IMR-90 (cell line): Measurements from ENCODE around the gene CTNNA2. TPM values are rescaled to one million over a fixed set of nuclear protein-coding genes. Genes with fewer than 3 reads are reported as not detected.

Experiments used
- ATAC-seq: fragments of 200-7000 bp; cut with Tn5 transposase; 2 replicates; pipeline ENCODE4 v1.9.1; 2020; ENCODE audit warnings: low read depth, mild to moderate bottlenecking, moderate library complexity
- BruUV-seq: library from RNA; stranded (reverse); fragments of 400-500 nt; replicated peaks from 2 replicates; lab custom pipeline; 2021; lab: Mats Ljungman, UMichigan
- CTCF ChIA-PET: fragments of 300-600 bp; formaldehyde crosslinking; extraction: SDS; loops from one replicate; lab custom pipeline; 2021; ENCODE audit warnings: antibody characterized with exemption; lab: Yijun Ruan, JAX
- POLR2A ChIA-PET: fragments of 300-600 bp; sonication (Branson Sonifier 250); formaldehyde crosslinking; loops from one replicate; lab custom pipeline; 2022; ENCODE audit warnings: antibody characterized with exemption; ENCODE audit not compliant: unreplicated experiment; lab: Charles Lee
- DNase-seq: peaks from one replicate; pipeline ENCODE4 v3.0.0; 2013
- H2AFZ ChIP-seq: replicated peaks from 2 replicates; pipeline ENCODE3; 2013; ENCODE audit warnings: low read length, mild to moderate bottlenecking; ENCODE audit not compliant: poor library complexity
- H2AK5ac ChIP-seq: 2 replicates; pipeline ENCODE4 v1.6.1; 2013; ENCODE audit warnings: low read depth, low read length, inconsistent platforms
- H2AK9ac ChIP-seq: replicated peaks from 2 replicates; pipeline ENCODE3; 2013; ENCODE audit warnings: mild to moderate bottlenecking, low read depth, low read length, moderate library complexity; ENCODE audit not compliant: poor library complexity
- H2BK120ac ChIP-seq: 2 replicates; pipeline ENCODE4 v1.6.1; 2013; ENCODE audit warnings: low read depth, low read length, inconsistent platforms
- H2BK15ac ChIP-seq: 3 replicates; pipeline ENCODE4 v1.6.1; 2013; ENCODE audit warnings: low read depth, low read length, inconsistent platforms
- H2BK20ac ChIP-seq: 2 replicates; pipeline ENCODE4 v1.6.1; 2013; ENCODE audit warnings: low read depth, mild to moderate bottlenecking, inconsistent platforms, low read length, moderate library complexity
- H2BK5ac ChIP-seq: 2 replicates; pipeline ENCODE4 v1.6.1; 2013; ENCODE audit warnings: mild to moderate bottlenecking, low read depth, low read length, inconsistent platforms; ENCODE audit not compliant: poor library complexity, severe bottlenecking
- H3K14ac ChIP-seq: replicated peaks from 2 replicates; pipeline ENCODE4 v1.6.1; 2013; ENCODE audit warnings: low read depth, low read length, inconsistent platforms
- H3K18ac ChIP-seq: 2 replicates; pipeline ENCODE4 v1.6.1; 2013; ENCODE audit warnings: low read depth, low read length, control low read depth
- H3K23ac ChIP-seq: 2 replicates; pipeline ENCODE4 v1.6.1; 2013; ENCODE audit warnings: low read depth, low read length, inconsistent platforms
- H3K27ac ChIP-seq: 2 replicates; pipeline ENCODE4 v1.5.1; 2013; ENCODE audit warnings: mild to moderate bottlenecking, control low read depth, low read length; ENCODE audit not compliant: insufficient read depth
- H3K27me3 ChIP-seq: 2 replicates; pipeline ENCODE4 v1.6.1; 2013; ENCODE audit warnings: low read length; ENCODE audit not compliant: control insufficient read depth, insufficient read depth
- H3K36me3 ChIP-seq: 2 replicates; pipeline ENCODE4 v1.6.1; 2013; ENCODE audit warnings: low read length, mixed read lengths; ENCODE audit not compliant: control insufficient read depth, insufficient read depth
- H3K4ac ChIP-seq: 2 replicates; pipeline ENCODE4 v1.6.1; 2013; ENCODE audit warnings: low read depth, low read length, inconsistent platforms
- H3K4me1 ChIP-seq: 2 replicates; pipeline ENCODE4 v1.6.1; 2013; ENCODE audit warnings: low read length, mixed read lengths; ENCODE audit not compliant: control insufficient read depth, insufficient read depth
- H3K4me2 ChIP-seq: 2 replicates; pipeline ENCODE4 v1.6.1; 2013; ENCODE audit warnings: low read depth, mild to moderate bottlenecking, control low read depth, low read length, moderate library complexity
- H3K4me3 ChIP-seq: 2 replicates; pipeline ENCODE4 v1.5.1; 2013; ENCODE audit warnings: low read depth, mild to moderate bottlenecking, control low read depth, low read length, moderate library complexity; ENCODE audit not compliant: insufficient read depth
- H3K56ac ChIP-seq: 2 replicates; pipeline ENCODE4 v1.6.1; 2013; ENCODE audit warnings: low read length, inconsistent platforms; ENCODE audit not compliant: insufficient read depth; ENCODE audit errors: extremely low read depth
- H3K79me1 ChIP-seq, 2 experiments: 2 replicates each; pipeline ENCODE4 v1.6.1; 2013; ENCODE audit warnings: low read length in 2 of 2, inconsistent platforms in 1 of 2, low read depth in 1 of 2
- H3K9ac ChIP-seq: 2 replicates; pipeline ENCODE4 v1.6.1; 2013; ENCODE audit warnings: low read depth, low read length, control low read depth
- H3K9me1 ChIP-seq: 2 replicates; pipeline ENCODE4 v1.6.1; 2013; ENCODE audit warnings: low read length, inconsistent platforms; ENCODE audit not compliant: insufficient read depth
- H3K9me3 ChIP-seq: 2 replicates; pipeline ENCODE4 v1.6.1; 2013; ENCODE audit warnings: low read length; ENCODE audit not compliant: control insufficient read depth, insufficient read depth
- H4K20me1 ChIP-seq: 2 replicates; pipeline ENCODE4 v1.6.1; 2013; ENCODE audit warnings: low read length, inconsistent platforms; ENCODE audit not compliant: insufficient read depth
- H4K5ac ChIP-seq: 2 replicates; pipeline ENCODE4 v1.6.1; 2013; ENCODE audit warnings: mild to moderate bottlenecking, low read depth, low read length, control low read depth
- H4K8ac ChIP-seq, 2 experiments: 2 replicates each; pipeline ENCODE4 v1.6.1; 2013; ENCODE audit warnings: low read depth in 2 of 2, low read length in 2 of 2, control low read depth in 1 of 2, inconsistent platforms in 1 of 2
- H4K91ac ChIP-seq: 2 replicates; pipeline ENCODE4 v1.6.1; 2013; ENCODE audit warnings: low read depth, low read length, inconsistent platforms; ENCODE audit not compliant: insufficient read depth
- CTCF ChIP-seq: conservative IDR thresholded peaks from 2 replicates; pipeline ENCODE4 v1.5.1; 2012; ENCODE audit warnings: mild to moderate bottlenecking, low read depth, low read length, improper control_type of control experiment
- ELK1 ChIP-seq: fragments of 150-350 bp; IDR thresholded peaks from 2 replicates; pipeline ENCODE4 v1.6.1; 2016; ENCODE audit warnings: low read depth, mild to moderate bottlenecking, low read length, moderate library complexity, borderline replicate concordance
- MAZ ChIP-seq: IDR thresholded peaks from 2 replicates; pipeline ENCODE4 v1.6.1; 2012; ENCODE audit warnings: low read depth, mild to moderate bottlenecking, low read length, improper control_type of control experiment, moderate library complexity, borderline replicate concordance
- MXI1 ChIP-seq: IDR thresholded peaks from 2 replicates; pipeline ENCODE4 v1.6.1; 2012; ENCODE audit warnings: low read depth, mild to moderate bottlenecking, low read length, moderate library complexity, borderline replicate concordance
- NFE2L2 ChIP-seq: fragments of 150-350 bp; IDR thresholded peaks from 2 replicates; pipeline ENCODE4 v1.6.1; 2016; ENCODE audit warnings: low read depth, mild to moderate bottlenecking, low read length
- POLR2A ChIP-seq: IDR thresholded peaks from 2 replicates; pipeline ENCODE4 v1.6.1; 2012; ENCODE audit warnings: mild to moderate bottlenecking, low read depth, low read length
- RAD21 ChIP-seq: IDR thresholded peaks from 2 replicates; pipeline ENCODE4 v1.6.1; 2012; ENCODE audit warnings: low read length, improper control_type of control experiment
- RCOR1 ChIP-seq: IDR thresholded peaks from 2 replicates; pipeline ENCODE4 v1.6.1; 2012; ENCODE audit warnings: mild to moderate bottlenecking, low read length, improper control_type of control experiment; ENCODE audit not compliant: insufficient replicate concordance
- RFX5 ChIP-seq: IDR thresholded peaks from 2 replicates; pipeline ENCODE4 v1.8.0; 2012; ENCODE audit warnings: low read depth, mild to moderate bottlenecking, low read length, moderate library complexity
- SMC3 ChIP-seq: fragments of 150-350 bp; IDR thresholded peaks from 2 replicates; pipeline ENCODE4 v1.6.1; 2016; ENCODE audit warnings: low read depth, mild to moderate bottlenecking, antibody characterized with exemption, low read length, moderate library complexity
- WGBS, 2 experiments: methylation state at CpG; one replicate each; pipeline versions ENCODE4 v1.1.5 to v1.1.7; 2013; ENCODE audit warnings: missing lambda C conversion rate in 2 of 2; ENCODE audit not compliant: insufficient read length in 1 of 2; ENCODE audit errors: extremely low coverage in 2 of 2; 5-methylcytosine and 5-hydroxymethylcytosine counted together
- dilution Hi-C: fragments of 300-500 bp; cut with HindIII; formaldehyde crosslinking; loops from one replicate; pipeline ENCODE4 v1.14.3; 2018; ENCODE audit warnings: low sequenced_read_pairs; ENCODE audit not compliant: unreplicated experiment
- in situ Hi-C: fragments of 300-500 bp; cut with MboI; formaldehyde crosslinking; loops from 3 replicates; pipeline ENCODE4 v1.14.3; 2019; ENCODE audit warnings: low sequenced_read_pairs, inconsistent platforms, mixed read lengths
- intact Hi-C: fragments of 100-400 bp; cut with micrococcal nuclease; formaldehyde crosslinking; loops from 2 replicates; pipeline ENCODE4 v1.10.0; 2022
- polyA plus RNA-seq, 3 experiments: library from polyadenylated mRNA; depleted of rRNA; stranded (reverse); fragments of >200 nt; gene quantifications; 2 replicates each; pipeline ENCODE4 v1.2.3, GENCODE V29; 2012; ENCODE audit warnings: low replicate concordance in 1 of 3
- total RNA-seq: library from RNA; depleted of rRNA; stranded (reverse); fragments of >200 nt; gene quantifications from 2 replicates; pipeline ENCODE4 v1.2.3, GENCODE V29; 2012

Gene CTNNA2
- total and polyA plus RNA-seq, 2 of the 4 experiments (the other 2 are of a cell fraction) = not detected

DNA sequence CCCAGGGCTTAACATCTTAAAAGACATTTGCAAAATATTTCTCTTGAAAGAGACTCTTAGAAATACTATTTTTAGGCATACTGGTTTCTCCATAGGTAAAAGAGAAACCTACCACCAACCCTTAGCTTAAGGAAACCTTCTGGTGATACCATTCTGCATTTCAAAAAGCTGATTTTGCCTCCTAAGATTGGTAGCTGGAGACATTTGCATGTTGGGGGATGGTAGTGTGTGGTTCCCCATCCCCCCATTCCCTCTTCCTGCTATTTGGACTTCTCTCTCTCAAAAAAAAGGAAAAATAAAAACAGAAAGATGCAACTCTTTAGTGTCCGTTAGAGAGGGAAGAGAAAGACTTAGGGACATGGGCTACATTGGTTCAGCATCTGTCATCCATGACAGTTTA is 787.5 kb downstream of the CTNNA2 start:
- no CpG with 5 or more reads among the region's 1 CpG for WGBS, 2 experiments
- Histone ChIP-seq H4K8ac (no peak overlapping the region), H2BK120ac (no peak overlapping the region), H3K56ac (no peak overlapping the region), H3K18ac (no peak overlapping the region), H2AK5ac (no peak overlapping the region), H3K36me3 (no peaks in the 10 kb centered on the region), H2BK5ac (no peak overlapping the region), H3K4me3 (no peak overlapping the region), H3K4me2 (no peak overlapping the region), H3K27me3 (peaks cover 38% of the 10 kb centered on the region), H4K20me1 (no peaks in the 10 kb centered on the region), H2AFZ (no peak overlapping the region), H3K14ac (no peak overlapping the region), H3K9ac (no peak overlapping the region), H3K9me1 (no peaks in the 10 kb centered on the region), H2BK15ac (no peak overlapping the region), H3K9me3 (no peaks in the 10 kb centered on the region), H3K79me1 (no peaks in the 10 kb centered on the region), H3K4ac (no peak overlapping the region), H4K5ac (no peak overlapping the region), H3K23ac (no peak overlapping the region), H3K4me1 (no peaks in the 10 kb centered on the region), H2AK9ac (no peak overlapping the region), H2BK20ac (no peak overlapping the region), H4K91ac (no peak overlapping the region), H3K27ac (no peak overlapping the region)
- intact Hi-C loops = no loop called here
- TF ChIP-seq MXI1 = no peak
- TF ChIP-seq NFE2L2 = no peak
- no peak for TF ChIP-seq SMC3
- TF ChIP-seq ELK1 = no peak
- no peak for TF ChIP-seq RAD21
- no peak for TF ChIP-seq POLR2A
- no peak for TF ChIP-seq CTCF
- TF ChIP-seq RFX5 = no peak
- TF ChIP-seq RCOR1 = no peak
- no peak for TF ChIP-seq MAZ
- ChIA-PET POLR2A (no interaction called here), CTCF (no interaction called here)
- BruUV-seq = no TSS peak
- ATAC-seq = no peak
- DNase-seq = no peak
- dilution Hi-C loops = no loop called here
- in situ Hi-C loops = no loop called here
